HG03103 (cell line): ENCODE data around the gene FLNB.

Source experiments
- ATAC-seq: cut with Tn5 transposase; IDR thresholded peaks from one replicate; pipeline ENCODE4 v1.9.1; 2021; ENCODE audit warnings: low read depth; ENCODE audit not compliant: unreplicated experiment

FLNB gene

DNA sequence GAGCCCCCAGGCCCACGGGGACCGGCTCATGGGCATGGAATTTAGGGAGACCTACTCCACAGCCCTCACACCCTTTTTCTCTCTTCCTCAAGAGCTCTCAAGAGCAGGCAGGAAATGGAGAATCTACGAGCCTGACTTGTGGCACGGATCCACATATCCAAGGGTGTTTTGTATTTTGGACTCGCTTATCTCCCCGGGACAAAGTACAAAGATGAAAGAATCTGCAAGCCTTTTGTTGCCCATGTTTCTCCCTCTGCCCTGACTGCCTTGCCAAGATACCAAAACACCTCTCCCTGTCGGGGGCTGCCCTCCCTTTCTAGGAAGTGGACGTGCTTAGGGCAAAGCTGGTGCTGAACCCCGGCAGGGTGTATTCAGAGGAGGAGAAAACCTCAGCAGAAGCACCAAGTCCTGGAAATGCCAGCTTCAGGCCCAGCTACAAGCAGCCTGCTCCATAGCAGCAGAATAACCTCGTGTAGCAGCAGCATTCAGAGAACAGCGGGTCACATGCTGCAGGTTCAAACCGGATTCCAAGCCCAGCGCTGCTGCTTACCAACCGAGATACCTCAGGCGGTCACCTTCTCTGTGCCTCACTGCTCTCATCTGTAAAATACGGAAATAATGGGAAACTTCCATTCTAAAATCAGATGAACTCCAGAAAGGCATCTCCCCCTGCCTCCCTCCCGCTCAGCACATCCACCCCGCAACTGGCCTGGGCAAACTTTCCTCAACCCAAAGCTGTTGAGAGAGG lies 167.4 kb downstream of the FLNB start:
- ATAC-seq = no peak

DNA sequence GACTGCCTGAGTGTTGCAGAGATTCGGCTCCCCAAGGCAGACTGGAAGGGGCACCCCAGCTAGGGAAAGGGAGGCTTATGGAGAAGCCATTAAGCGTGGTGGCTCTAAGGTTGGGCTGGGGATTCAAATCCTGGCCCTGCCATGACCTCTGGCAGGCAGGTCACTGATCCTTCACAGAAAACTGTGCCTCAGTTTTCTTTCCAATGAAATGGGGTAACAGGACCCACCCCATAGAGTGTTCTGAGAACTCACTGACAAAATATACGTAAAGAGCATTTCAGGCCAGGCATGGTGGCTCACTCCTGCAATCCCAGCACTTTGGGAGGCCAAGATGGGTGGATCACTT lies 167.9 kb downstream of the FLNB start:
- ATAC-seq = no peak

DNA sequence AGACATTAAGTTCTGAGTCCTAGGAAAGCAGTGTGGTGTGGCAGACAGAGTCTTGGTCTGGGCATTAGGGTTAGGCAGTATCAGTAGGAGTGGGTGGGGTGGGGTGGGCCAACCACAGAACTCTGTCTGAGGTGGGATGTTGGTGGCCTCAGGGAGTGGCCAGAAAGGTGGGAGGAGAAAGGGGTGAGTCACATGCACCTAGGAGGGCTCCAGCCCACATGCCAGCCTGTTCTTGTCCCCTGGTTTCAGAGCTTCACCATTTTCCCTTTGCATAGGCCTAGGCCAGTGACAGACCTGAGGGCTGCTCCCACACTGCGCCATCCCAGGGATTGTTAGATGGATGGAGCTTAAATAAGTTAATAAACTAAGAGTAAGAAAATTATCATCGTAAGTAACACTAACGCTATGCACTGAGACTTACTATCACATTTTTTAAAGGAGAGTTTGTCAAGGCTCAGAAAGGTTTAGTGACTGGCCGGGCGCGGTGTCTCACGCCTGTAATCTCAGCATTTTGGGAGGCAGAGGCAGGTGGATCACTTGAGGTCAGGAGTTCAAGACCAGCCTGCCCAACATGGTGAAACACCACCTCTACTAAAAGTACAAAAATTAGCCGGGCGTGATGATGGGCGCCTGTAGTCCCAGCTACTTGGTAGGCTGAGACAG lies 168.7 kb downstream of the FLNB start:
- ATAC-seq = no peak

DNA sequence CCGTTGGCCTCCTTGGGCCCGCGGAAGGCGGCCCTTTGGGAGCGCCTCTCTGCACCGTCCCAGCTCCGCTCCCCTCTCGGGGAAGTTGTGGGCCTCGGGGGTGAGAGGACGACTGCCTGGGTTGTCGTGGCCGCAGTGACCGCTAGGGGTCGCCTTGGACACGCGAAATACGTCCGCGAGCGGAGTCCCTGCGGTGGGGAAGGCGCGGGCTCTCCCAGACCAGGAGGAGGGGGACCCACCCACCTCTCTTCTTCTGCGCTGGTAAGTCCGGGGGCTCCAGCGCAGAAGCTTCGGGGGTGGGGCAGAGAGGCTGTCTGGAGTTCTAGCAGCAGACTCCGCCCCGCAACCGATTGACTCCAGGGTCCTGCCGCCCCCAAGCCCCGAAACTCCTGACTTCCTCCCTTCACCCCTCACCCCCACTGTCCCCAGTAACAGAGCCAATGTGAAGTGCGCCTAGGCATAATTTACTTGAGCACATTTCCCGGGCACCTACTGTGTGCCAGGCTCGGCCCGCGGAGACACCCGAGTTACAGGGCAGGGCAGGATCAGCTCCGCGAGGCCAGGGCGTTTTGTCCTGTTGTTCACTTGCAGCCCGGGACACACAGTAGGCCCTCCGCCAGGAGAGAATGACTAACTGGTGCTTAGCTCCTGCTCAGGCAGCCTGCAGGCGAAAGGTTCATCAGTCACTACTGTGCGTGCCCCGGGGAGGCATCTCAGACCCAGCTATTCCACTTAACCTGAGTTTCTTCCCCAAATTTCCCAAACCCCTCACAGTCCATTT lies 169.7 kb downstream of the FLNB start:
- ATAC-seq = peak; percentile 75

DNA sequence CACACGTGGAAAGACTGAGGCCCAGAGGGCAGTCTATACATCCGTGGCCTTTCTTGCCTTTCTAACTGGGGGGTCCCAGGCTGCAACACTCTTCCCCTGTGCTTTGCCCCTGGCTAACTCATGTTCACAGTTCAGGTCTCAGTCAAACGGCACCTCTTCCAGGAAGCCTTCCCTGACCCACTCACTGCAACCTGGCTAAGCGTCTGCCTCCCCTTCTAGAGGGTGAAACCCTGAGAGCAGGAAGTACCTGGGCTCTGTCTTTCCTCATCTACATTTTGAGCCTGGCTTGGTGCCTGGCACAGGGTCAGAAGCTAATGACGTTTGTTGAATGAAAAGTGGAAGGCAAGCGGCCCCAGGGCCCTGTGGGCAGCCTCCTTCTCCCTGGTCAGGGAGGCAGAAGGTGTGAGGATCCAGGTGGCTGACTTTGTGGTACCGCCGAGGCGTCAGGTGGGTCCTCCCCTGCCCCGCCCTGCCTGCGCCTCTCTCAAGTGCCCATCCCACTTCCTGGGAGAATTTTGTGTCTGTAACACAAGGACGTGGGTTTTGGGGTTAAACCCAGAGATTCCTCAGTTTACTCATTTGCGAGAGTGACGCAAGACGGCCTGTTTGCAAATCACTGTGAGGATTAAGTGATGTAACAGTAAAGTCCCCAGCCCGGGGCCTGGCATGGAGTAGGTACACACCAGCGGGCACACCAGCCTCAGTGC lies 170.5 kb downstream of the FLNB start:
- ATAC-seq = no peak

DNA sequence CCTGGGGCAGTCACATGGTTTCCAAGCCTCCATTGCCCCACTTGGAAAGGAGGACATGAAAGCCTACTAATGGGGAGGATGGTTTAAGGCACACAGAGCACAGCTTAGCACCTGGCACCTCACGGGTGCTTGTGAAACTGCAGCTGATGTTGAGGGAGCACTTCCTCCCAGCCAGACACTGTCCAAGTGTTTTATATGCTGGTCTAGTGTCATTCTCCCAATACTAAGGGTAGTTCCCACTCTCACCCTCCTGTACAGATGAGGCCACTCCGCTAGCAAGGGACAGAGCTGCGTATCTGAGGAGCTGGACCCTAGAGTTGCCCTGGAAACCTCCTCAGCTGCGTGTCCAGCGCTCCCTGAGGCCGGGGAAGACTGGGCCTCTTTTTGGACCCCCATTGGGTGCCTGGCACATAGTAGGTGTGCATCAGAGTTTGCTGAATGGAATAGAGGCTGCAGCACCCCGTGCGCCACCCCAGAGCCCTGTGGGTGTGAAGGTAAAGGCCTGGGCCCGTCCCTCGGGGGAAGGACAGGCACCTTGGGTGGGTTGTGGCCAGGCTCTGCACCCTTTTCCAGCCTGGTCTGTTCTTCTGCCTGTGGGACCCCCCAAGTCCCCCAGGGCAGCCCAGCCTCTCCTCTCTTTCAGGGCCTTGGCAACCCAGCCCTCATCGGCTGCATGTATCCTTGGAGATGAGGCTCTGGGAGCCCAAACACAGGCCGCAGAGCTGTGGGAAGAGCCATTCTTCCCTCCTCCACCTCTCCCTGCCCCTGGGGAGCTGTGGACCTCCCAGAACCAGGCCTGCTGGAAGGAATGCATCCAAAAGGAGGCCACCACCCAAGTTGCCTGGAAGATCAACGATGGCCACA lies 171.2 kb downstream of the FLNB start:
- ATAC-seq = no peak

DNA sequence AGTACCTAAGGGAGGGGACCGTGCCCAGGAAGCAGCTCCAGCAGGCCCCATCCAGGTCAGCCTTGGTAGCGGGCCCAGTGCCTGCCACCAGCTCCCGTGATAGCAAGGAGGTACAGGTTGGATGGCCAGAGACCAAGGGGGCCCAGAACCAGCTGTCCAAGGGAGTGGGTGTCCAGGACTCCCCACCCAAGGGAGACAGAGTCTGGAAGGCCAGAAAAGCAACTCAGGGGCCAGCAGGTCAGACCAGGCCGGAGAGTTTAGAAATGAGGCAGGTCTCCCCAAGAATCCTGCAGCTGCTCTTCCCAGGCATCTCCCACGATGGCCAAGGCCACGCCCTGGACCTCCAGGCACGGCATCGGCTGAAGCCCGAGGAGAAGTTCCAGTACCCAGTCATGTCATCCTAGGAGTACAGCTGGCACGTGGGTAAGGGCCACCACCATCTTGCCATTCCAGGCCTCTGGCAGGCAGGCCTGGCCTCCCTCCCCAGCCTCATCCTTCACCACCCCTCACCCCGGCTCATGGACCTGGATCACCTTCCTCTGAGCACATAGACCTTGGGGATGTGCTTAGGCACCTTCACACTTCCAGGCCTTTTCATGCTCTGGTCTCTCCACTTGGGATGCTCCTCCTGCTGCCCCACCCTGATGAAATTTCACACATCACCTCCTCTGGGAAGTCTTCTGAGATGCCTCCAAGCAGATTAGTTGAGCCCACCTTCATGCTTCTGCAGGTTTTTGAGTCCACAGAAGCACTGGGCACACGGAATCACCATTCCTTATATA lies 172.1 kb downstream of the FLNB start:
- no peak for ATAC-seq

DNA sequence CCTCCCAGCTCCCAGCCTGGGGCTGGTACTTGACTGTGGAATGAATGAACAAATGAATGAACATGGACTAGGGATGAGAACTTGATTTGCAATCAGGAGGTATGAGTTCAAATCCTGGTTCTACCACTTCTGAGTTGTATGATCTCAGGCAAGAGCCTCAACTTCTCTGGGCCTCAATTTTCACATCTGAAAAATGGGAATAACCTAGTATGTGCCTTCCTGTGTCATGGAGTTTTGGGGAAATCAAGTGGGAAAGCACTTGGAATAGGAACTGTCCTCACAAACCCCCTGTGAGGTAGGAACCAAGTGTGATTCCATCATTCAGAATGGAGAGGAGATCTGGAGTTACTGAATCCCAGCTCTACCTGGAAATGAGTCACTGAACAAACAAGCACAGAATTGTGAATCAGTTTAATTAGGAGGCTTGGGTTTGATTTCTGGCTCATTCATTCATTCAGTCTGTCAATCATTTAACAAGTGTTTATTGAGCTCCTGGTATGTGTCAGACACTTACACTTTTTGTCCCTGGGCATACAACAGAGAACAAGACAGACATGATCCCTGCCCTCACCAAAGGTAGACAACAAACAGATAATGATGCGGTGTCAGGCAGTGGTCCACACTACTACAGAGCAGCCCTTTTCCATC lies 172.8 kb downstream of the FLNB start:
- no peak for ATAC-seq

DNA sequence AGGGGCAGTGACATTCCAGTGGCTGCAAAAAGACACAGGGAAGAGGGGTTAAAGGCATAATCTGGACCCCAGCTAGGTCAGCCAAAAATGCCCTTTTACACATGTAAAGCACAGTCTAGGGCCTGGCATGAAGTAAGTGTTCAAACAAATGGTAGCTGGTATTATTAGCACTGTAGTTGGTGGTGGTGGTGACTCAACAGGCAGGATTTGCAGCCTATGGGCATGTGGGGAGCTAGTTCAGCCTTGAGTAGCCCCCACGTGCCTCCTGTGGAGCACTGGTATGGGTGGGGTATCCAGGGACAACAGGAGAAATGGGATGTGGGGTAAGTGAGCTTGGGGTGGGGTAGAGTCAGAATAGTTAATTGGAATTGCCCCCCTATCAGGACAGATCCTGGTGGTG lies 175.0 kb downstream of the FLNB start:
- ATAC-seq = no peak

DNA sequence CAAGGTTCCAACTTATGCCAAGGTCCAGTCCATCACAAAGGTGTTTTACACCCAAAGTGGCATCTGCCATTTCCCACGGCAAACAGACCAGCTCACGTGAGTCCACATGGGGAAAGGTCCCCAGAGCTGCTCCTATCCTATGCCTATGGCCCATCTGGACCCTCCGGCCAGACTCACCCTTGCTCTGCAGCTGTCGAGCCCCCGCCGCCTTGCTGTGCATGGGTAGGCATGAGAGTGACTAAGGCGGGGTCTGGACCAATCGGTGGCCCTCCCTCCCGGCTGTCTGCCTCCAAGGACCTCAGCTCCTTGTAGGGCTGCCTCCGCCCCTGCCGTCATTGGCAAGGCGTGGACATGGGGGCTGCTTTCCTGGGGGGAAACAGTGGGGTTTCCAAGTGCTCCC lies 175.7 kb downstream of the FLNB start:
- ATAC-seq = no peak

DNA sequence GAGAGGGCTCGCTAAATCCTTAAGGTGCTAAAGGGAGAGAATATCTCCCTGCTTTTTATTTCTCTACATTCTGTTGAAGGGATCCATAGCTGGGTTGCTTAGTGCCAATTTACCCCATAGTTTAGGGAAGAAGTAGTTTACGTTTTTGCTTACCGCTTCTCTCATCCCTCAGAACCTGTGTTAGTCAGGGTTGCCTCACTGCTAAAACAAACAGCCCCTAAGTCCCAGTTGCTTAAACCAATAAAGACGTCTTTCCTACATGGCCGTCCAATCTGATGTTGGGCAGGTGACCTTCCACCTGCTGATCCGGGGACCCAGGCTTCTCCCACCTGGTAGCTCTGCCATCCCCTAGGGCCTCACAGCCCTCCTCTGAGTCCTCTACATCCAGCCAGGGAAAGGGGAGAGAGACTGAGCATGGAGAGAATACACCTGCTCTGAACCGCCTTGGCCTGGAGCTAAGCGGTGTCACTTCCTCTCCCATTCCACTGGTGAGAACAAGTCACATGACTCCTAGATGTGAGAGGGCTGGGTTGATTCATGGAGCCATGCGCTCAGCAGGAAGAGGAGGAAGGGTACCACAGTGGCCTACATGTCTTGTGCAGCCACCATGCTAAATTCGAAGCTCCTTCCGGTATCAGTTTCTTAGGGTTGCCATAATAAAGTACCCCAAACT lies 176.2 kb downstream of the FLNB start:
- ATAC-seq = no peak

DNA sequence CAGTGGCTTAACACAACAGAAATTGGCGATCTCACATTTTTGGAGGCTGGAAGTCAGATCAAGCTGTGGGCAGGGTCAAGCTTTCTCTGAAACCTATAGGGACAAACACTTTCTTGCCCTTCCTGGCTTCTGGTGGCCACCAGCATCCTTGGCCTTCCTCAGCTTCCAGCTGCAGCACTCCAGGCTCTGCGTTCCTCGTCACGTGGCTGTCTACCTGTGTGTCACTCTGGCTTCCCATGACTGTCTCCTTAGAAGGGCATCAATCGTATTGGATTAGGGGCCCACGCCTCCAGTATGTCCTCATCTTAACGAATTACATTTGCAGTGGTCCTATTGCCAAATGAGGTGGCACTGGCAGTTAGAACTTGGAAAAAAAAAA lies 176.7 kb downstream of the FLNB start:
- ATAC-seq = no peak

DNA sequence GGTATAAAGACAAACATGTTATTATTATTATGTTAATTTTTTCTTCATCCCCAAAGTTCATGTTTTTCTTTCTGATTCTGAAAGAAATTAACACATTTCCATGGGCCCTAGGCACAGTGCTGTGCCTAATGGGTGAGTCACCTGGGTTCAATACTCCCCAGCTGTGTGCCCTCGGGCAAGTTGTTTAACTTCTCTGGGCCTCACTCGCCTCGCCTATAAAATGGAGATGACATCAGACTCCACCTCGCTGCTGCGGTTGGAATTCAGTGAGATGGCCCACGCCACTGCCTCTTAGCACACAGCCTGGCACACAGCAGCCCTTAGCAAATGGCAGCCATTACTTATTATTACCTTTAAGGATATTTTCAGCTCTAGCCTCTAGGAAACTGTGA lies 179.9 kb downstream of the FLNB start:
- ATAC-seq = no peak

DNA sequence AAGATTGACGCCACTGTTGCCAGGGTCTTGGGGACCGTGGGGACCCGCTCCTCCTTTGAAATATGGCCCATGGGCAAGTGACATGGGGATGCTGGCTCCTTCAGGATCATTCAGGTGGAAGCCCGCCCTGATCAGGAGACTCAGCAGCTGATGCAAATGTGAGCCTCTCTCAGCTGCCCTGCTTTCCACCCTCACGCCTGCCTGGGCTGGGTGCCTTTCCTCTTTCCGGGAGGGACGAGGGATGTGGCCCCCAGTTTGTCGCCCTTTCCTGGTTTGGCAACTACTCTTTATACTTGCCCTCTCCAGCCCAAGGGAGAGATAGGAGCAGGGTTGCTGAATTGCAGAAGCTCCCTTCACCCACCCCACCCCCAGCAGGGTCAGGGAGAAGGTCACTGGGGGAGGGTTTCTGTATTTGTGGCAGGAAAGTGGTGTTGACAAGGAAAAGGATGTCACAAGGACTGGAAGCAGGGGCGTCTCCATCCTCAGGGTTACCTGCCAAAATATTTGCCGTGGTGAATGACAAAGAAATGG lies 180.8 kb downstream of the FLNB start:
- no peak for ATAC-seq

DNA sequence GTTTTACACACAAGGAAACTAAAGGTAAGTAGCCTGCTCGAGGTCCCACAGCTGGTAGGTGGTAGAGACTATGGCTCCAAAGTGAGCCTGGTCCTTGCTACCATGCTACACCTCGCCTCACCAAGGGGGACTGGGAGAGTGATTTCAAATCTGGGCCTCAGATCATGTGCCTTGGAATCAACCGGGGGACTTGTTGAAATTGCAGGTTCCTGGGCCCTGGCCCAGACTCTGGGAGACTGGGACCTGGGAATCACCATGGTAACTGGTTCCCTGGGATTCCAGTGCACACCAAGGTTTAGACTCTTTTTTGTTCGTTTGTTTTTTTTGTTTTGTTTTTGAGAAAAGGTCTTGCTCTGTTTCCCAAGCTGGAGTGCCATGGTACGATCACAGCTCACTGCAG lies 181.5 kb downstream of the FLNB start:
- no peak for ATAC-seq

DNA sequence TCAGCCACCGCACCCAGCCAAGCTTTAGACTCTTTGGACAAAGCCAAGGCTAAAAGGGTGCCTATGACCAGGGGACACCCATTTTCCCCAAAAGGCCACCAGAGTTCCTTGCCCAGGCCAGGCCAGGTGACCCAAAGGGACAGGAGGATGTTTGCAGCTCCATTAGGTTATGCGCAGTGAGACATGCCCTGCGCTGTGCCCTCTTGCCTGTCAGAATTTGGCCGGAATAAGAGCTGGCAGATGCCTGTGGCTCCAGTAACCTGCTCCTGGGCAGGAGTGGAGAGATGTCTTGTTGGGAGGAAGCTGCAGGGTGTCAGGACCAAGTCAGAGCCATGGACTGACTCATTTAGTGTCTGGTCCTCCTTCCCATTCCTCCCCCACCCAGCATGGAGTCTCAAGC lies 182.1 kb downstream of the FLNB start:
- no peak for ATAC-seq

DNA sequence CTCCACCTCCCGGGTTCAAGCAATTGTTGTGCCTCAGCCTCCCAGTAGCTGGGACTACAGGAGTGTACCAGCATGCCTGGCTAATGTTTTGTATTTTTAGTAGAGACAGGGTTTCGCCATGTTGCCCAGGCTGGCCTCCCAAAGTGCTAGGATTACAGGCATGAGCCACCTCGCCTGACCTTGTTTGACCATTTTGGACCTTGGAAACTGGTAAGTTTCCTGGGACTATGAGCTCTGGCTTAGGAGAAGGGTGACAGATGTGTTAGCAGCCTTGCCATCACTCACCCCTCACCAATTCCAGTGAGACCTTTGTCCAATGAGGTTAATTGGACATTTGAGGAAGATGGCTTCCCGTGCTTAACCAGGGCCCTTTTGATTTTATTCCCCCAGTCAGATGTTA lies 182.7 kb downstream of the FLNB start:
- ATAC-seq = no peak

DNA sequence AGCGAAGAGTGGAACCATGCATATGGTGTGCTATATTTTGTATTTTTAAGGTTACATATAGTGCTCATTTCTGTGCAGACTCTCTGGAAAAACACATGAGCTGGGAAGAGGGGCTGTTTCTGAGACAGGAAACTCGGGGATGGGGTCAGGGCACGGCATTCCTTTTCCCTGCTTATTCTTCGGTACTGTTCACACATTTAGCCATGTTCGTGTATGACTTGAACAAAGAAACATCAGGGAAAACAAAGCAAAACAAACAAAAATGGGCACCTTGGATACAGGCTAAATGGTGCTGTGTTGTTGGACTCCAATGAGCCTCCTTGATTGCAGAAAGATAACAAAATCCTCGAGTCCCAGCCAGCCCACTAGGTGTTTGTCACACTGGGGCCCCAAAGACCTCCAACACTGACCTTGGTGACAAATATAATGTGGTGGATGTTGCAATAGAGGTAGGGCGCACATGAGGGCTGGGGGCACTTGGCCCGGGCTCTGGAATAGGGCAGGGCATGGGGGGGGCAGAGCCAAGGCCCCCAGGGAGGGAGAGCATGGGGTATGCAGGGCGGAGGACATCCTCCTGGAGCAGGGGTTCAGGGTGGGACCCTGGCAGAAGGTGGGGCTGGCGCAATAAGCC lies 183.3 kb downstream of the FLNB start:
- no peak for ATAC-seq
